Ishikawa (cell line): ENCODE data around the gene CHMP1A.

ENCODE experiments used
- CEBPB ChIP-seq: IDR thresholded peaks from 2 replicates; pipeline ENCODE4 v1.6.1; 2012
- EP300 ChIP-seq: IDR thresholded peaks from 2 replicates; pipeline ENCODE4 v1.6.1; 2012; ENCODE audit warnings: borderline replicate concordance
- TAF1 ChIP-seq: IDR thresholded peaks from 2 replicates; pipeline ENCODE4 v1.6.1; 2012; ENCODE audit warnings: low read depth, mild to moderate bottlenecking
- TF ChIP-seq, protein P1 (sequence below): IDR thresholded peaks from 2 replicates; pipeline ENCODE4 v1.6.1; 2012

DNA sequence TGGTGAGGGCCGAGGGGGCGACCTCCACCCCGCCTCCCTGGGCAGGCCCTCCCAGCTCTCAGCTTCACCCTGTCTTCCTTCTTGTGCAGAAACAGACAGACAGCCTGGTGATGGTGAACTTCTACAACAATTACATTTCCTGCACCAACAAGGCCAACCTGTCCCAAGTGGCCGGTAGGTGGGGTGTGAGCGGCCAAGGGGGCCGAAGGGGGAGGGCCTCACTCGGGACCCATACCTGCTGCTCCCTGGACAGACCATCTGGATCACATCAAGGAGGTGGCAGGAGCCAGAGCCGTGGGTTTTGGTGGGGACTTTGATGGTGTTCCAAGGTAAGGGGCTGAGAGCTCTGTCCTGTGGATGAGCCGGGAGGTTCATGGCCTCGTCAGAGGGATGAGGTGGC lies 20.1 kb downstream of the CHMP1A start:
- TF ChIP-seq, protein P1, sequence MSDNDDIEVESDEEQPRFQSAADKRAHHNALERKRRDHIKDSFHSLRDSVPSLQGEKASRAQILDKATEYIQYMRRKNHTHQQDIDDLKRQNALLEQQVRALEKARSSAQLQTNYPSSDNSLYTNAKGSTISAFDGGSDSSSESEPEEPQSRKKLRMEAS, result no peak
- TF ChIP-seq TAF1 (no peak), EP300 (no peak), CEBPB (no peak)
